HG02610 (cell line): Measurements from ENCODE around the gene MFN1.

Experiments
- ATAC-seq: cut with Tn5 transposase; IDR thresholded peaks from one replicate; pipeline ENCODE4 v1.9.1; 2021; ENCODE audit warnings: mild to moderate bottlenecking, moderate library complexity; ENCODE audit not compliant: unreplicated experiment

The MFN1 gene

DNA sequence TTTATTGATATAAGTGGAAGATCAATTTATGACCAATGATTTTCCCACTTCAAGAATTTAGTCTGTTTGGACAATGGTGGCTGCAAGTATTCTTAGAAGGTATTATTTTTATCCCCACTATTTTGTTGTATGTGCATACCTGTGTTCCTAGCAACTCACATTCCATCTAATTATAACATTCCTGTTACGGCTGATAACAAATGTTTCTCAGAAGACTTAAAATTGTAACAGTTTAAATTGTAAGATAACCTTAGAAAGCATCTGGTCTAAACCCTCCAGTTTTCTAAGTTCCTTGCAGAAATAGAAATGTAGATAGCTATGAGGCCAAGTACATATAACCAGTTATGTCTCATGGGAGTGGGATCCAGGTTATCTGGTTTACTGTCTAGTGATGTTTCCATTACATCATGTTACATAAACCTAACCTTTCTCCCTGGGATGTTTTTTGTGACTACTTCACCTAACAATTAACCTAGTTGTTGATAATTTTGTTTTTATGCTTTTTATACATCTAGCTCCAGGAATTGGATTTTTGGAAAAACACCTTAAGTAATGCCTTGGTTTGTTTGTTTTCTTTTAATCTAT, 11.1 kb upstream of the MFN1 start:
- no peak for ATAC-seq

DNA sequence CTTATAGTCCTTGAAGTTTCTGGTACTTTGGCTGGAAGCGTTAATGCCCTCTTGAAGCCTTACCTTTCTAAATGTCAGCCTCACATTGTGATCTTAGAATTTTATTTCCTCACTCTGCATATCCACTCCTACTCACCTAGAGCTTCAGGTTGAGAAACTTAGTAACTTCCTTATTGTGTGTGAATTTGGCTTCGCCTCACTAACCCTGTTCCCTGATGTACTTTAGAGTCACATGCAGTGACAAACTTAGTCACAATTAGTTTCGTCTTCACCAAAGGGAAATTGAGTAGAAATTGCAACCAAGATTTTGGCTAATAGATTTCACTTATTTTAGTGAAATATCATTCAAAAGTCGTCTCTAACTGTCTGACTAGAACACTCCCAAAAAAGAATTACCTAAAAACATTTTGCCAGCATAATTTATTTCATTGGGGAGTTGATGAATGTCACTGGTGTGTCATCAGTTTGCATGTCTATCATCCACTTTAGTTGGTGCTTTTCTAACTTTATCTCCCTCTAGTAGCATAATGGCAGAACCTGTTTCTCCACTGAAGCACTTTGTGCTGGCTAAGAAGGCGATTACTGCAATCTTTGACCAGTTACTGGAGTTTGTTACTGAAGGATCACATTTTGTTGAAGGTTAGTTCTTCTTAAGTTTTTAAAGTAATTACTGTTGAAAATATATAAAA, 960 bp downstream of the MFN1 start:
- peak; percentile 74 for ATAC-seq

DNA sequence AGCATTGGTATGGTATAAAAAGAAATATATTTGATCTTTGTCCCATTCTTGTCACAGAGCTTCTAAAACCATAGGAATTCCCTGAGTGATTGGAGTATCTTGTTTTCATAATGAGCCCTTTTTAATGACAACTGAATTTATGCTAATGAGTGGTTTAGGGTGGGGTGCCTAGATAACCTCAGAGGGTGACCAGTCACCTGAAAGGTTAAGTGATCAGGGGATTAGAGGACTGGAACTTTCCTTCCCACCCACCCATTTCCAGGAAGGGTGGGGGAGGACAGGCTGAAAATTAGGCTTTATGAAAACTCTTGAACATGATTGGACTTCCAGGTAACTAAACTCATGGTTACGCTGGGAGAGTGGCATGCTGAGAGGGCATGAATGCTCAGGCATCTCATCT, 8.5 kb downstream of the MFN1 start:
- ATAC-seq, result no peak

DNA sequence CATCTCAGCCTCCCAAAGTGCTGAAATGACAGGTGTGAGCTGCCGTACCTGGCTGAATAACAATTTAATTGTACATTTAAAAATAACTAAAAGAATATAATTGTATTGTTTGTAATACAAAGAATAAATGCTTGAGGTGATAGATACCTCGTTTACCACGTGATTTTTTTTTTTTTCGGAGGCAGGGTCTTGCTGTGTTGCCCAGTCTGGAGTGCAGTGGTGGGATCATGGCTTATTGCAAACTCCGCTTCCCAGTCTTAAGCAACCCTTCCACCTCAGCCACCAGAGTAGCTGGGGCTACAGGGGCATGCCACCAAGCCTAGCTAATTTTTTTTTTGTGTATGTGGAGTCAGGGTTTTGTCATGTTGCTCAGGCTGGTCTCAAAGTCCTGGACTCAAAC, 15.8 kb downstream of the MFN1 start:
- ATAC-seq, result no peak

DNA sequence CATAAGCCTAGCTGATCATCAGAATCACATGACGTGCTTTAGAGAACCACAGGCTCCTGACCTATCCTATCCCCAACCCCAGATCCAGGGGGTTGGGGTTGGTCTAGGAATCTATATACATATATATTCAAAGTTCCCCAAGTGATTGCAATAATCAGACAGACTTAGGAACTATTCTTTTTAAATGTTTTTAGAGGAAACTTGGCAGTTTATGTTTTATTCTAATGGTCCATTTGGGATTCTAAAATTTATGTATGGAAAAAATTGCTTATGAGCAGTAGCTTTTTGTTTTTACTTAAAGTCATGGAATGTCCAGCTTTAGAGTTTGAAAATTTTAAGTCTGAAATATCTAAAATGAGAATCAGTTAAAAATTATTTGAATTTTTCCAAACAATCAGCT, 22.1 kb downstream of the MFN1 start:
- ATAC-seq, result no peak

DNA sequence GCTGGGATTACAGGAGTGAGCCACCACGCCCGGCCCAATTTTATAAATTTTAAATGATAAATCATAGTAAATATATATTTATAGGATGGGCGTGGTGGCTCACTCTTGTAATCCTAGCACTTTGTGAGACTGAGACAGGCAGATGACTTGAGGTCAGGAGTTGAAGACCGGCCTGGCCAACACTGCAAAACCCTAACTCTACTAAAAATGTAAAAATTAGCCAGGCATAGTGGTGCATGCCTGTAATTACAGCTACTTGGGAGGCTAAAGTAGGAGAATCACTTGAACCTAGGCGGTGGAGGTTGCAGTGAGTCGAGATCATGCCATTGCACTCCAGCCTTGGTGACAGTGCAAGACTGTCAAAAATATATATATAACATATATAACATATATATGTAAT, 26.4 kb downstream of the MFN1 start:
- ATAC-seq, result no peak

DNA sequence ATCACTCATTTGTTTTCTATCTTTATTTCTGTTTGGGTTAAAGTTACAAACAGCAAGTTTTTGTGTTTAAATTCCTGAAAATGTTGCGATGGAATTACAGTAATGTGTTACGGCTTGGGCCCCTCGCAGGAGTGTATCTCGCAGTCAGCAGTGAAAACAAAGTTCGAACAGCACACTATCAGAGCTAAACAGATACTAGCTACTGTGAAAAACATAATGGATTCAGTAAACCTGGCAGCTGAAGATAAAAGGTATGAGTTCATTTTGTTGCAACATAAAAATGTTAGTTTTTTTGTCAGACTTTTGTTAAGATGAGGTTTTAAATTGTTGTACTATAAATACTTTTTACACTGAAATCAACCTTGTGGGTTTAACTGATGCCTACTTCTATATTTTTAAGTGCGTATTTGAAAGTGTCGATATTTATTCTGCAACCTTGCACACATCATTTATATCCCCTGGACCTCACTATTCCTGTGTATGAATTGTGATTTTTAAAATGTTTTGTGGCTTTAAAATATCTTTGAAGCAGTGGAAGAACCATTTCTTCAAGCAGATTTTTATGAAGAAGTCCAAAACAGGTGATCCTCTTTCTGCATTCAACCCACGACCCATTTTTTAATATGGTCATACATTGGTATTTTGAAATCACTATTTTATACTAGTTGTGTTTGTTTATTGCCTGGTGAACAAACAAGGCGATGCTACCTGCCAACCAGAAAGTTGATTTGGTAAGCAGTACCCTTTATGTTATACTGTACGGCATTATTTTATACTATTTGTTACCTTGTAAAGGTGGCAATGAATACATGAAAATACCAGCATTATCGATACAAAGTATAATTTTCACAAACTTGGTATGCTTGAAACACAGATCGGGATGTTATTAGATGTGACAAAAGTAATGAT, 27.8 kb downstream of the MFN1 start:
- no peak for ATAC-seq

DNA sequence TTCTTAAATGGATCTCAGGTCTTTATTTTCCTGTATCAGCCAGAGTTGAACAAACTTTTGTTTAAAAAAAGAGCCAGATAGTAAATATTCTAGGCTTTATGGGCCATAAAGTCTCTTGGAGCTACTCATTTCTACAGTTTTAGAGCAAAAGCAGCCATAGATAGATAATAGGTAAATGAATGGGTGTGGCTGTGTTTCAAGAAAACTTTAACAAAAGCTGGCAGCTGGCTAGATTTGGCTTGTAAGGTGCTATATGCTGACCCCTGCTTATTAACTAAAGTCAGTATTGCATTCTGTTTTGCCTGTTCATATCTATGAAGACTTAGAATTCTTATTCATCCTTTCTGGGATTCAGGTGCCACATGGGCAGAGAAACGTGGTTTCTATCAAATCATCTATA, 29.0 kb downstream of the MFN1 start:
- ATAC-seq, result no peak

DNA sequence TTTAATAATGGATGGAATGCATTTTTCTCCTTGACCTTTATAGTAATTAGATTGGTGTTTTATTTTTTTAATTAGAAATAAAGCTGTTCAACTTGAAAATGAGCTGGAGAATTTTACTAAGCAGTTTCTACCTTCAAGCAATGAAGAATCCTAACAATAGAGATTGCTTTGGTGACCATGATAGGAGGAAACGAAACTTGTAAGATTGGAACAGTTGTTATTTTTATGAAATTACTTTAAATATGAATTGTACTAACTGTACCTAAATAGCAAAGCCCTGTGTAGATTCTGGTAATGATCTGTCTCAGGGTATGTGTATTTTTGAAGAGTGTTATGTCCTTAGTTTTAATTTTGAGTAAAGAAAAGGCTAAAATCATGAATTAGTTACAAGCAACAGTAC, 44.4 kb downstream of the MFN1 start:
- ATAC-seq, result no peak

DNA sequence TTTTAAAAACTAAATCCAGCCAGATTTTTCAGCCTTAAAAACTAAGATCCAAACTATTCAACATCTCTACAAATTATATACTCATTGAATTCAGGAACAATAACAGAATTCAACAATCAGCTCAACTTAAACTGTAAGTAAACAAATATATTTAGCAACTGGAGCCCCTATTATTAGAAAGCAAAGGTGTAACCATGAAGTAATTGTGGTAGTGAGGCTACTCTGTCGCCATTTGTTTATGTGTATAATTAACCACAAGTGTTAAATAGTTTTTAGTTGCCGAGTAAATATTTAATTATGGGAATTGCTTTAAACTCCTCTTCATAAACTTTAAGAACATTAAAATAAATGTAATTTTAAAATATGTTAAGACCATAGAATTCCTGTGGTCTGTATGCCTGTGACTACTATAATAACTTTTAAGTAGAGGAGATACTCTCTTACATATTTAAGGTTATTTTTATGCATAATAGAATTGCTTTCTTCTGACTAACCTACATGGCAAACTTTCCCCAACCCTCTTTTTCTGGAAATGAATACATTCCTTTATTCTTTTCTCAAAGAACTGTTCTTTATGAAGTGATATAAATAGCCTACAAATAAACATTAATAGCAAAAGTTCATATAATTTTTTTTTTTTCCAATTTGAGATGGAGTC, 51.2 kb downstream of the MFN1 start:
- ATAC-seq, result no peak

DNA sequence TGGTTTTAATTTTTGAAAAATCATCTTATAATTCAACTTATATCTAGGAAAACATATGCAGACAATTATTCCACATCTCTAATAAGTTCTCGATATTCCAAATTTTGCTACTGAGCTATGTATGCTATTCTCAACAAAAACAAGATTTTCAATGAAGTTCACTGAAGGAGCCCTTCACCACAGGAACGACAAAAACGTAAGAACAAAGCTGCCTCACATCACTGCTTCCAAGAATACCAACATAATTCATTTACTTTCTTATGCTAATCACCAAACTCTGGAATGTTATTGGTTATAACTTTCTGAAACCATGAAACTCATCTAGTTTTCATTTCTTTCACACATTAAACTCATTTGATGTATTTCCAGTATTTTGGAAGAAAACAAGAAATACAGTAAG, 54.1 kb downstream of the MFN1 start:
- ATAC-seq, result no peak

DNA sequence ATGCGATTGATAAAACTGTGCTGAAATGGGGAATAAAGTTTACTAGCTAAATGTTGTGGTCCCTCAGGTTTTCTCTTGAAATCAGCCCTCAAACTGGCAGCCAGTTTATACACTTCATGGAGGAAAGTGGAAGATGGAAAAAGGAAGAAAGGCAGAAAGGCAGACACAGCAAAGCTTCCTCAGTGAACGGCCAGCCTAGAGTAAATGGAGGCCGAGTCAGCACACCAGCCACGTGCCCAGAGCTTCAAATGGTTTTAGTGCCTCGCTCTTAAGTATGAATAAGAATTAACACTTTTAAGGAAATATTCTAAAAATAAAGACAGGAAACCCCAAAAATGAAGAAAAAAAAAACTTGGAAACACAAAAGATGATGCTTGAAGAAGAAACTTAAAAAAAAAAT, 55.5 kb downstream of the MFN1 start:
- ATAC-seq, result no peak

DNA sequence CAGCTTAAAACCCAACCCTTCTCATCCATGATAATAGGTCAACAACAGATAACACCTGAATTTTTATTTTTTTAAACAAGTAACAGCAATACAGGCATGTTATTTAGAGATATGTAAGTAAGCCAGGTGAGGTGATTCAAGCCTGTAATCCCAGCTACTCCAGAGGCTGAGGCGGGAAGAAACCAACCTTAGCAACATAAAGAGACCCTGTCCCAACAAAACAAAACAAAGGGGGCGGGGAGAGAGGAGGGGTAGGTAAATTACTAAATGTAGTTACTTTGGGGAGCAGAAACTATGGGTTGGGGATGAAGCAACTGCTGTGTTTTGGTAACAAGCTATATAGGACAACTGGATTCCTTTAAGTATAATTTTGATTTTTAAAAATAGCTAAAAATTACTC, 56.8 kb downstream of the MFN1 start:
- no peak for ATAC-seq

DNA sequence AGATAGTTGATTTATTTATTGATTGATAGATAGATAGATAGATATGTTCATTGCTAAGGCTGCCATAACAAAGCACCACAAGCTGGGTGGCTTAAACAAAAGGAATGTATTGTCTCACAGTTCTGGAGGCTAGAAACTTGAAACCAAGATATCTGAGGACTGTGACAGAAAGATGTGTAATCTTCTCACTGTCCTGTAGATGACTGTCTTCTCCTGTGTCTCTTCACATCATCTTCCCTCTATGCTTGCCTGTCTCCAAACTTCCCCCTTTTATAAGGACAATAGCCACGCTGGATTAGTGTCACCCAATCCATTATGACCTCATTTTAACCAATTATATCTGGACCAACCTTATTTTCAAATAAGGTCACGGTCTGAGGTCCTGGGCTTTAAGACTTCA, 62.8 kb downstream of the MFN1 start:
- ATAC-seq, result no peak

DNA sequence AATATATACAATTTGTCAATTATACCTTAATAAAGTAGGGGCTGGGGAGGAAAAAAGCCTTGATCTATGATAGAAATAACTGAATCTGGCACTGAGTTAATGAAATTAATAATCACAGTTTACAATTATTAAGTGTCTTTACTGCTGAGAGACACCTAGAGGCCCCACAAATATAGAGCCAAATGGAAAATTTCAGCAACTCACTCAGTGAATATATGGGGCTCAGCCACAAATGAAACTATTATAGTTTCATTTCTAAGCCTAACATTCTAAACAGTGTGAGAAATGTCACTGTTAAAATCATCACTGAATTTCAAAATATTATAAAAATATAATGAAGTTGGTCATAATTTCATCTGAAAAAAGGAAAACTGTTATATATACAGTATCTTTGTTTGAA, 63.5 kb downstream of the MFN1 start:
- ATAC-seq, result no peak

DNA sequence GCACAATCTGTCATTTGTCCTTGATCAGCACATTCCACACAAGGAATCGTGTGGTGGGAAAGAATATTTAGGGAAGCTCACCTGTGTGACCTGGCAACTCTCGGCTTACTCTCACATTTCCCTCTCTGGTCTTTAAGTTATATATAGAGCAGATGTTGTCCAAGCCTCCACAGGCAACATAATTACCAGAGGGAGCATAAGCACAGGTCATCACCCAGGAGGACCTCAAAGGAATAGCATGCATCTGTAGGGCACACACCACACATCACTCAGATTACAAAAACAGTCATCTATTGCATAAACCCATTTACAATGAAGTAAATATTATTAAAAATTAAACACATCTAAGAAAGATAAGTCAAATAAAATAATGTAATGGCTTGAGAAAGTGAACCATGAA, 67.3 kb downstream of the MFN1 start:
- ATAC-seq, result no peak

DNA sequence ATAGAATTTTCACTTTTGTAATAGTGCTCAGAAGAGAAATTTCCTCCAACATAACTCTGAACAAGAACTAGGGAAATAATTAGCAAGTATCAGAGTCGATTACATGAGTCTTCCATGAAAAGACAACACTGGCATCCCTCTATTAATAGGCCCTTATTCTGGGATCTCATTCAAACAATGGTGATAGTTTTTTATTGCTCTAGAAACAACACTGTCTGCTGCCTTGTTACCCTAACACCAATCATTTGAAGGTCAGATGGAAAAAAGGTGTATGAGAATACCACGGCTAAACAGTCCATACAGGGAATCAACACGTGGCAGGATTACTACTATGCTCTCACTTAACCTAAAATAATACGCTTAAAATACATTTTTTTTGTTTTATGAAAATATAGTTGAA, 67.9 kb downstream of the MFN1 start:
- ATAC-seq, result no peak

DNA sequence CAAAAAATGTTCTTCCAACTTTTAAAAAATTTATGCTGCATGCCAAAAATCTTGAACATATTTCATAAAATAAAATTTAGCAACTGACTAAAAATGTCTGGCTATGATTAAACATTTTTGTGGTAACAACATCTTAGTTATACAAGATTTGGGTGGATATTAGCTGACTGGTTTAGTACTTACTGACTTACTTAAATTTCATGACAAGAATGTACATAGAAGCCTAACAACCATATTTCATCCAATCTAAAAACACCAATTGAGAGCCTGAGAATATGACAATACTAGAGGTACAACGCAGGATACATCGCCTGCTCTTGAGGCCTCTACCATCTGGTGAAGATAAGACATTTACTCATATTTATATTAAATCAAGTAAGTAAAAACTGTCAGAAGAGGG, 69.2 kb downstream of the MFN1 start:
- no peak for ATAC-seq

DNA sequence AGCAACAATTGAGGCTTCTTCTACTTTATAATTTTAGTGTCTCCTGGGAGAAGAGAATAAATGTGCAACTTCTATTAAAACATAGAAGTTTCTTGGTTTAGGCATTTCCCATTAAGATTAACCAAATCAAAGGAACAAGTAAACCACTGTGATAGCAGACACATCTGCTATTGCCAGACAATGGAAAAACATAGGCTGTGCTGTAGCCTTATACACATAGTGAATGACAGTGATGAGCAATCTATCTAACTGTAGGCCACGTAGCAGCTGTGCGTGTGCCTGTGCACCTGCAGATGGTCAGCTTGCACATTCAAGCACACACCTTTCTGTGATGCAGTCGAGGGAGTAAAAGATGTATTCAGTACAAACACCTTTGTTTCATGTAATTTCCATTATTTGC, 71.1 kb downstream of the MFN1 start:
- no peak for ATAC-seq

DNA sequence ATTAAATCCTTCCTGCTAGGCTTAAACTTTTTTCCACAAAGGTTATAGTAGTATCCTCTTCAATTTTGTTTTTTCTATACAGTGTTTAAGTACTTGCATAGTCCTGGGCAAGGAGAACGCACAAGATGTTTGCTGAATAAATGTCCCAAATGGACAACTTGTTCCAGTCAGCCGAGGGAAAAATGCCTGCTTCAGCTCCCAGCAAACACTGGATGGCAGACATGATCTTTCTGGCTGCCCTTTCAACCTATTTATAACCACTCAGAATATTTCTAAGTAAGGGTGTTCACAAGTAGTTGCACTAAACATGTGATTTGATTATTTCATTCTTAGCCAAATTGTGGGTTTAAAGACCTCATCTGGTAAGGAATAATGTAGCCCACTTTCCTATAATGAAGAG, 74.0 kb downstream of the MFN1 start:
- ATAC-seq, result no peak

DNA sequence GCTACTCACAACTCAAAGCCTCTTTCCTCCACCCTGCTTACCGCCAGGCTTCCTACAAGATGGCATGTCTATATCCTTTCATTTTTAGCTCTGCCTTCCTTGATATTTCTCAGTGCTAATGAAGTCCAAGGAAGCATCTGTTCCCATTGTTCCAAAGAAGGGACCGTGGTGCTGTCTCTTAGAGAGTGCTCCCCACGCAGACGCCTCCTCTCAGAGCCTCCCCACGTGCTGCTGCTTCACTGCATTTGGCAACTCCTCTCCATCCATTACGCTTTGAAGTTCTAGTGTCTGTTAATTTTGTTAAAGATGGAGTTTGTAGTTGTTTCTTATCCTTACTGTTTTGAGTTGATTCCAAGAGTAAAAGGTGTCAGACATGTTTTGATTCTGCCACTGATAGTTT, 77.6 kb downstream of the MFN1 start:
- ATAC-seq, result no peak
